Muscle layer of colon (tissue), 2 donors: ENCODE results near the gene RRP1.

Experiments used
- H3K27ac ChIP-seq: one replicate; pipeline ENCODE4 v1.7.0; 2013; ENCODE audit warnings: low read depth, mild to moderate bottlenecking, low read length, moderate library complexity
- H3K27me3 ChIP-seq, 2 donors: one replicate each; pipeline ENCODE4 v1.7.0; 2013; ENCODE audit warnings: low read length in 2 of 2, mild to moderate bottlenecking in 2 of 2; ENCODE audit not compliant: insufficient read depth in 2 of 2, control insufficient read depth in 1 of 2
- H3K36me3 ChIP-seq: one replicate; pipeline ENCODE4 v1.7.0; 2013; ENCODE audit warnings: mild to moderate bottlenecking, low read length; ENCODE audit not compliant: insufficient read depth
- H3K4me1 ChIP-seq: one replicate; pipeline ENCODE4 v1.7.0; 2013; ENCODE audit warnings: mild to moderate bottlenecking, low read length; ENCODE audit not compliant: insufficient read depth
- H3K4me3 ChIP-seq, 2 donors: one replicate each; pipeline ENCODE4 v1.7.0; 2013; ENCODE audit warnings: low read length in 2 of 2, low read depth in 1 of 2, mild to moderate bottlenecking in 1 of 2, moderate library complexity in 1 of 2
- H3K9ac ChIP-seq: one replicate; pipeline ENCODE4 v1.7.0; 2013; ENCODE audit warnings: low read length
- H3K9me3 ChIP-seq: one replicate; pipeline ENCODE4 v1.7.0; 2013; ENCODE audit warnings: mild to moderate bottlenecking, low read length
- donor health status: abdominal sarcoma.
- donor health status: Adenocarcinoma of cecum.

RRP1 gene

GRCh38 chr21:43797925-43798715 lies 8.7 kb downstream of the RRP1 start:
- no peaks in the 10 kb centered on the region for H3K4me1 ChIP-seq
- H3K9me3 ChIP-seq, result no peaks in the 10 kb centered on the region
- H3K4me3 ChIP-seq, result no peak overlapping the region
- H3K27ac ChIP-seq, result no peak overlapping the region
- H3K36me3 ChIP-seq, result peaks cover 82% of the 10 kb centered on the region
- no peaks in the 10 kb centered on the region for H3K27me3 ChIP-seq
- no peak overlapping the region for H3K9ac ChIP-seq

DNA sequence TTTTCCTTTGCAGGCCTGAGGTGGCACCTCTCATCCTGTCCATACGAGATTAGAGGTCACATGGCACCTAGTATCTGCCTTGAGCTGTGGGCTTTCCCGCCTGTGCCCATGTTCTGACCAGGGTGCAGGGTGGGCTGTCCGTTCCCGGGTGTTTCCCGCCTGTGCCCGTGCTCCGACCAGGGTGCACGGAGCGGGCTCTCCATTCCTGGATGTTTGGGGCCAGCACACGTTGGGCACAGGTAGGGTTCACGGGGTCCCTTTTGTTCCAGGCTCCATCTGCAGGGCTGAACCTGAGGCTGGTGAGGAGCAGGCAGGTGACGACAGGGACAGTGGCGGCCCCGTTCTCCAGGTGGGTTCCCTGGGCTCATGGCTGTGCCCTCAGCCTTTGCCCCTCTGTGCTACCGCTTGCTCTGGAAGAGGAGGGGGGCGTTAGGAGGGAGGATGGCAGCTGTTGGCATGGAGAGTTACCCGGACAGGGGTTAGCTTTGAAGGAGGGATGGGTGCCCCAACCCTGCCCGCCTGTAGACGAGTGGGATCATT lies 10.0 kb downstream of the RRP1 start:
- Histone ChIP-seq H3K9ac (no peak overlapping the region), H3K36me3 (peaks cover 70% of the 10 kb centered on the region), H3K4me3 (no peak overlapping the region), H3K4me1 (no peaks in the 10 kb centered on the region), H3K9me3 (no peaks in the 10 kb centered on the region), H3K27me3 (no peaks in the 10 kb centered on the region), H3K27ac (no peak overlapping the region)

GRCh38 chr21:43800124-43800523 lies 10.7 kb downstream of the RRP1 start:
- H3K36me3 ChIP-seq, result peaks cover 64% of the 10 kb centered on the region
- H3K4me3 ChIP-seq, result no peak overlapping the region
- no peak overlapping the region for H3K9ac ChIP-seq
- no peaks in the 10 kb centered on the region for H3K27me3 ChIP-seq
- no peak overlapping the region for H3K27ac ChIP-seq
- no peaks in the 10 kb centered on the region for H3K4me1 ChIP-seq
- H3K9me3 ChIP-seq, result no peaks in the 10 kb centered on the region

- peaks cover 60% of the 10 kb centered on the region for H3K36me3 ChIP-seq
- no peaks in the 10 kb centered on the region for H3K9me3 ChIP-seq
- H3K4me3 ChIP-seq, result no peak overlapping the region
- no peaks in the 10 kb centered on the region for H3K4me1 ChIP-seq
- H3K27ac ChIP-seq, result no peak overlapping the region
- no peak overlapping the region for H3K9ac ChIP-seq
- H3K27me3 ChIP-seq, result no peaks in the 10 kb centered on the region
Measured at GRCh38 chr21:43800566-43800965, 11.2 kb downstream of the RRP1 start.

DNA sequence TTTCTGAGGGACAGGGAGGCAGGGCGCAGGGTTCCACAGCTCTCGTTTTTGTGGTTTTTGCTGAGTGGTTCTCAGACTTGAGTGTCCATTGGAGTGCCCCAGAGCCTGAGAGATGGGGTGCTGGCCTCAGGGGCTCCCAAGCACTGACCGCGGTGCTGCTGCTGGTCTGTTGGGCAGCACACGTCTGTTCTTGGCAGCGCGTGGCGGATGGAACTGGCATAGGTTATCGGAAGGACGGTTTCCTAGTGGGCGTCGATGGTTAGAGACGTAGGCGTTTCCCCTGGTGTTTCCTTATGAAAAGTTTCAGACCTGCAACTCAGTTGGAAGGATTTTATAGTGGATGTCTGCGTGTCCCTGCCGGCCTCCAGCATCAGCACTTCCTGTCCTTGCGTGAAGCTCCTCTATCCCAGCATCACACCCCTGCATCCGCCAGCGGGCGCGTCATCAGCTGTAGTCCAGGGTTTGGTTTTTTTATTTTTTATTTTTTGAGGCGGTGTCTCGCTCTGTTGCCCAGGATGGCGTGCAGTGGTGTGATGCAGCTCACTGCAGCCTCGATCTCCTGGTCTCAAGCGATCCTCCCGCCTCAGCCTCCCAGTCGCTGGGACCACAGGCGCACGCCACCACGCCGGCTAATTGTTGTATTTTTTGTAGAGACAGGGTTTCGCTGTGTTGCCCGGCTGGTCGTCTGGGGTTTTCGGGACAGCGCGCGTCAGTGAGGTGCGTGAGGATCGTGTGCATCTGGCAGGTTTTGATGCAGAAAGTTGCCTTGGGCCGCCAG lies 11.8 kb downstream of the RRP1 start:
- H3K36me3 ChIP-seq, result peaks cover 59% of the 10 kb centered on the region
- H3K27ac ChIP-seq, result no peak overlapping the region
- H3K4me3 ChIP-seq, result no peak overlapping the region
- no peaks in the 10 kb centered on the region for H3K4me1 ChIP-seq
- H3K9ac ChIP-seq, result no peak overlapping the region
- no peaks in the 10 kb centered on the region for H3K27me3 ChIP-seq
- no peaks in the 10 kb centered on the region for H3K9me3 ChIP-seq

DNA sequence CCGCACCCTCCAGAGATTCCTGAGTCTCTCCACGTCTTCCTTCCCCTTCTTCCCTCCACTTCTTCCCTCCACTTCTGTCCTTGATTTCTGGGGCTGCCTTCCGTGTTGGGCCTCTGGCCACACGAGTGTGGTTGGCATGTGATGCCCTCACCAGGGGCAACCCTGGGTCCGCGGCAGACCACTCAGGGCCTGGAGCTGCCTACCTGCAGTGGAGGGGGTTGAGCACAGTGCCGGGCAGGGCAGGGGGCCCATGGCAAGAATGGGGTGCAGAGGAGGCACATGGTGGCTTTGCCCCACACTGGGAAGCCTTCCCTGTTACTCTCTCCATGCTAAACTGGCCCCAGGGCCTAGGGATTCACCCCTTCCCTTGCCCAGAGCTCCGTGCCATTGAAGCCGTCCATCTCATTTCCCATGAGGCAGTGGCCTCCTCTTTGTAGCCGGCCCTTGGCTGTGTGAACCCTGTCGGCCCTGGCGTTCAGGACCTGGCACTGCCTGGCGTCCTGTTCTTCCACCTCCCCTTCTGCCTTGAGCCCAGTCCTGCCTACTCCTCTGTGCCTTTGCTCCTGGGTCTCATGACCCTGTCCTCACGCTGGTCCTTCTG lies 13.4 kb downstream of the RRP1 start:
- Histone ChIP-seq H3K9me3 (no peaks in the 10 kb centered on the region), H3K27me3 (no peaks in the 10 kb centered on the region), H3K36me3 (peaks cover 45% of the 10 kb centered on the region), H3K27ac (no peak overlapping the region), H3K4me3 (no peak overlapping the region), H3K9ac (no peak overlapping the region), H3K4me1 (no peaks in the 10 kb centered on the region)

DNA sequence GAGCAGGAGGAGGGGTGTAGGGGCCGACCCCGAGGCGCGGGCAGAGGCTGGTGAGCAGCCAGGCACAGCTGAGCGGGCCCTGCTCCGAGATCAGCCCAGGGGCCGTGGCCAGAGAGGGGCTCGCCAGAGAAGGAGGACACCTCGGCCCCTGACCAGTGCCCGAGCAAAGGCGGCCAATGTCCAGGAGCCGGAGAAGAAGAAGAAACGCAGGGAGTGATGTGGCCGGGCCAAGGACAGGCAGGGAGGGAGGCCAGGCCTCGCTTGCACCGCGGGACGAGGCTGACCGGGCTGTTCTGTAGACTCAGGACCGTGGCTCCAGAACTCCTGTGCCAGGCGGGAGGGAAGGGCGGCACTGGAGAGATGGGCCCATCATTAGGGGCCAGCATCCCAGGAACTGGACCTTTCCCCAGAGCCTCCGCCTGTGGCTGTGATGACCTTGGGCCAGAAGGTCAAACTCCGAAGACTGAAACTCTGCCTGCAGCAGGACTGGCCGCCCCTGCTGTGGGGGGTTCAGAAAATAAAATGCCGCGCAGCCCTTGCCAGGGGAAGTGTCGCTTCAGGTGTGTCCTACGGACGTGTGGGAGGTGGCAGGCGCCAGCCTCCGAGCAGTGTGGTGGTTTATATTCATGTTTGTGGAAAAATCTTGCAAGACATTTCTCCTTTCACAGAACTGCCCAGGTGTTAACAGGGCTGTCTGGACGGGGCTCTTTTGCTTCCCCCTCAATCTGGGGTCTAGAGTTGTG lies 14.4 kb downstream of the RRP1 start:
- H3K27me3 ChIP-seq, result no peaks in the 10 kb centered on the region
- no peak overlapping the region for H3K4me3 ChIP-seq
- H3K9ac ChIP-seq, result no peak overlapping the region
- H3K4me1 ChIP-seq, result no peaks in the 10 kb centered on the region
- H3K27ac ChIP-seq, result no peak overlapping the region
- H3K9me3 ChIP-seq, result no peaks in the 10 kb centered on the region
- peaks cover 36% of the 10 kb centered on the region for H3K36me3 ChIP-seq

GRCh38 chr21:43805275-43805800 lies 16.0 kb downstream of the RRP1 start:
- H3K4me3 ChIP-seq, result no peak overlapping the region
- H3K36me3 ChIP-seq, result peaks cover 24% of the 10 kb centered on the region
- no peaks in the 10 kb centered on the region for H3K27me3 ChIP-seq
- H3K4me1 ChIP-seq, result peaks cover under 1% of the 10 kb centered on the region
- no peaks in the 10 kb centered on the region for H3K9me3 ChIP-seq
- H3K27ac ChIP-seq, result no peak overlapping the region
- no peak overlapping the region for H3K9ac ChIP-seq

- Histone ChIP-seq H3K27me3 (no peaks in the 10 kb centered on the region), H3K4me3 (no peak overlapping the region), H3K9ac (no peak overlapping the region), H3K36me3 (peaks cover 16% of the 10 kb centered on the region), H3K4me1 (peaks cover 9% of the 10 kb centered on the region), H3K27ac (no peak overlapping the region), H3K9me3 (no peaks in the 10 kb centered on the region)
Measured at GRCh38 chr21:43806017-43806710, 16.8 kb downstream of the RRP1 start.

- no peak overlapping the region for H3K9ac ChIP-seq
Measured at GRCh38 chr21:43808367-43808766, 19.0 kb downstream of the RRP1 start.

More at GRCh38 chr21:43808367-43808766, 19.0 kb downstream of the RRP1 start:
- Histone ChIP-seq H3K9me3 (no peaks in the 10 kb centered on the region), H3K4me1 (peaks cover 11% of the 10 kb centered on the region), H3K4me3 (no peak overlapping the region), H3K27me3 (no peaks in the 10 kb centered on the region), H3K27ac (no peak overlapping the region), H3K36me3 (peaks cover 7% of the 10 kb centered on the region)
